OCI-LY1 (cell line): ENCODE data around the gene FAM222A.

Experiments used
- EZH2 ChIP-seq: fragments of 200-600 bp; sonication (generic), shearing (Covaris generic); IDR thresholded peaks from 2 replicates; pipeline ENCODE4 v1.8.0; 2017; ENCODE audit warnings: borderline replicate concordance, mixed run types, mild to moderate bottlenecking, antibody characterized with exemption, low read length, moderate library complexity, mixed read lengths
- TF ChIP-seq, protein P1 (sequence below): fragments of 200-600 bp; sonication (generic), shearing (Covaris generic); IDR thresholded peaks from 2 replicates; pipeline ENCODE4 v1.5.1; 2017; ENCODE audit warnings: mild to moderate bottlenecking, antibody characterized with exemption, low read length, moderate library complexity, mixed read lengths

DNA sequence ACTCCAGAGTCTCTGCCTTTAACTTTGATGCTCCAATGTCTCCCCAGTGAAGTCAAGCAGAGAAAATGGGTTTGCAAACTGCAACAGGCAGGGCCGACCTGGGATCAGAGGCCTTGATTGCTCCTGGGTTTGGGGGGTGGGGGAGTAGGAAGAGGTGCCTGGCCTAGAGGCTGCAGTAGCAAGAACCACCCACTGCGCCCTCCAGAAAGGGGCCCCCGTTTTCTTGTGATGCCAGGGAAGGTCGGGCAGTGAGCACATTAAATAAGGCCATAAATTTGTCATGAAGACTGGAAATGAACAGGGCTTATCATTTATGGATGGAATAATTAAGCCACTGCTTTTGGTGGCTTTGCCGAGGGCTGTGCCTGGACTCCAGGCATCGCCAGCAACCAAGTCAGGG lies 38.2 kb upstream of the FAM222A start:
- TF ChIP-seq, protein P1, sequence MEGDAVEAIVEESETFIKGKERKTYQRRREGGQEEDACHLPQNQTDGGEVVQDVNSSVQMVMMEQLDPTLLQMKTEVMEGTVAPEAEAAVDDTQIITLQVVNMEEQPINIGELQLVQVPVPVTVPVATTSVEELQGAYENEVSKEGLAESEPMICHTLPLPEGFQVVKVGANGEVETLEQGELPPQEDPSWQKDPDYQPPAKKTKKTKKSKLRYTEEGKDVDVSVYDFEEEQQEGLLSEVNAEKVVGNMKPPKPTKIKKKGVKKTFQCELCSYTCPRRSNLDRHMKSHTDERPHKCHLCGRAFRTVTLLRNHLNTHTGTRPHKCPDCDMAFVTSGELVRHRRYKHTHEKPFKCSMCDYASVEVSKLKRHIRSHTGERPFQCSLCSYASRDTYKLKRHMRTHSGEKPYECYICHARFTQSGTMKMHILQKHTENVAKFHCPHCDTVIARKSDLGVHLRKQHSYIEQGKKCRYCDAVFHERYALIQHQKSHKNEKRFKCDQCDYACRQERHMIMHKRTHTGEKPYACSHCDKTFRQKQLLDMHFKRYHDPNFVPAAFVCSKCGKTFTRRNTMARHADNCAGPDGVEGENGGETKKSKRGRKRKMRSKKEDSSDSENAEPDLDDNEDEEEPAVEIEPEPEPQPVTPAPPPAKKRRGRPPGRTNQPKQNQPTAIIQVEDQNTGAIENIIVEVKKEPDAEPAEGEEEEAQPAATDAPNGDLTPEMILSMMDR = no peak
- no peak for TF ChIP-seq EZH2
